NCI-H2196 treated with DMSO at 0.1 percent for 48 hours (cell line): ENCODE measurements around the gene KCTD18.

Source experiments
- DNase-seq: peaks from one replicate; lab custom pipeline; 2025; ENCODE audit not compliant: unreplicated experiment; lab: John Stamatoyannopoulos, UW

The KCTD18 gene

GRCh38 chr2:200509612-200510433 lies at the start of gene KCTD18:
TSS of gene KCTD18 (minus strand) at chr2:200510068. CDS start at chr2:200507016, 3,052 bp downstream.
- DNase-seq = peak; percentile 72

DNA sequence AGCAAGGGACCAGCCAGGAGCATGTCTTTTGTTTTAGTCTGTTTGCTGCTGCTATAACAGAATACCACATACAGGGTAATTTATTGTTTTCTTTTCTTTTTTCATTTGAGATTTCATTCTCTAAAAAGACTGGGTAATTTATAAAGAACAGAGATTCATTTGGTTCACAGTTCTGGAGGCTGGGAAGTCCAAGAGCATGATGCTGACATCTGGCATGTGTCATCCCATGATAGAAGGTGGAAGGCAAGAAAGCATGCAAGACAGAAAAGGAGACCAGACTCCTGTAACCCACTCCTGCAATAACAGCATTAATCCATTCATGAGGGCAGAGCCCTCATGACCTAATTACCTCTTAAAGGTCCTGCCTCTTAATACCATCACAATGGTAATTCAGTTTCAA lies 30.9 kb upstream of the KCTD18 start:
- DNase-seq = no peak

- DNase-seq = no peak
Observed at GRCh38 chr2:200538139-200538538, 28.3 kb upstream of the KCTD18 start.

DNA sequence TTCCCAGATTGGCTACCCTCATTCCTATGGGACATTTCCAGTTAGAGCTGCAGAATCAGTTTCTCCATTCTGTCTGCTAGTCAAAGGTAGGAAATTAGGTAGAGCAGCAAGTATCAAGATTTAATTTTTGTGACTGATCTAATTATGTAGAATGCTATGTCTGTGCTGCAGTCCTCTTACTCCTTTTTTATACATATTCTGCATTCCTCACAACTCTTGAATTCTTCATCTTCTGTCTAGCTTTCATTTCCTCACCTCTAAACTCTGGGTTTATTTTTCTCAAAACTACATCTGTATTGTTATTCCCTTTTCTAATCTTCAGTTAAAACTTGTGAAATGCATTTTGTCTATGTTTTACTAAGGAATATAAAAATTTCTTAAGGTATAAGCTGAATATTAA lies 24.7 kb upstream of the KCTD18 start:
- no peak for DNase-seq

DNA sequence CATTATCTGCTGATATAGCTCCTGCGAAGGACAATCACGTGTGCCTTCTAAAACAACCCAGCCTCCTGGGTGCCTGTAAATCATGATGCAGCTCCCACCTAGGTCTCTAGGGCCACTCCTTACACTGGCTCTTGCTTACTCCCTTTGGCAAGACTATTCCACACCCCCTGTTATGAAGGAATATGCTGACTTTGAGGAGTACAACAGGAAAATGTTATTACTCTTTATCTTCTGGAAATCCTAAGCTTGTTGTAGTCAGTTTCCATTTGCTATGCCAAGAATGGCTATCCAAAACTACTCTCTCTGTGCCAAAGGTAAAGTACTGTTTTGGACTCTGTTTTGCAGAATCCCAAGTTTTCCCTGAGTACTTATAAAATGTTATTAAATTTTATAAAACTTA lies 23.9 kb upstream of the KCTD18 start:
- no peak for DNase-seq

DNA sequence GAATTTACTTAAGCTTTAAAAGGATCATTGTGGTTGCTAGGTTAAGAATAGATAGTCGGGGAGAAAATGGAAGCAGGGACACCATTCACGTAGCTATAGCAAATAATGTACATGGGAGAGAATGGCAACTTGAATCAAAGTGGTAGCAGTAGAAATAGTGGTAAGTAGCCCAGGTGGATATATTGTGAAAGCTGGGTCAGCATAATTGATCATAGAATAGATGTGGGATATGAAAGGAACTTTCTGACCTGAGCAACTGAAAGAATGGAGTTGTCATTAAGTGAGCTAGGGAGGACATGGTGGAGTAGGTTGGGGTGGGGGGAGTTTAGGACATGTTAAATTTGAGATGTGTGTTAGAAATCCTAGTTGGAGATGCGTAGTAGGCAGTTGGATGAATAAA lies 18.4 kb upstream of the KCTD18 start:
- no peak for DNase-seq

- DNase-seq = peak; percentile 95
Observed at GRCh38 chr2:200525882-200526651, 16.2 kb upstream of the KCTD18 start, which contains the start of gene SGO2. TSS of gene SGO2 (plus strand) at chr2:200526207. CDS start at chr2:200532976, 6,769 bp downstream.

- DNase-seq = no peak
Observed at GRCh38 chr2:200525551-200525881, 15.6 kb upstream of the KCTD18 start.

- DNase-seq = no peak
Observed at GRCh38 chr2:200525066-200525465, 15.2 kb upstream of the KCTD18 start.

DNA sequence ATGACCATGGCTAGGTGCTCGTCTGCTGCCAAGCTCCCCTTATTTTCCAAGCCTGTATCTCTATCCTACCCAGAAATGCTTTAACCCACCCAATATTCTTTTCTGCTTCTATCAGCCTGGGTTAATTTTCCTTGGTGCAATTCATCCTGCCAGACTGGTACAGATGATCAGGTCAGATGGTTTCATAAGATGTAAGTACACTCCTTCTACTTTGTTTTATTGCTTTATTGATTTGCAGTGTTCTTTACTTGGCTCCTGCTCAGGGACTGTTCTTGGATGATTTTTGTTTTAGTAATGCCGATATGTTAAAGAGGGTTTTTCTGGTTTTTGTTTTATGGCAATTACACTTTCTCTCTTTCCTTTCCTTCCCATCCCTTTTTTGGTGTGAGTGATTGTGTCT lies 13.7 kb upstream of the KCTD18 start:
- DNase-seq = no peak

DNA sequence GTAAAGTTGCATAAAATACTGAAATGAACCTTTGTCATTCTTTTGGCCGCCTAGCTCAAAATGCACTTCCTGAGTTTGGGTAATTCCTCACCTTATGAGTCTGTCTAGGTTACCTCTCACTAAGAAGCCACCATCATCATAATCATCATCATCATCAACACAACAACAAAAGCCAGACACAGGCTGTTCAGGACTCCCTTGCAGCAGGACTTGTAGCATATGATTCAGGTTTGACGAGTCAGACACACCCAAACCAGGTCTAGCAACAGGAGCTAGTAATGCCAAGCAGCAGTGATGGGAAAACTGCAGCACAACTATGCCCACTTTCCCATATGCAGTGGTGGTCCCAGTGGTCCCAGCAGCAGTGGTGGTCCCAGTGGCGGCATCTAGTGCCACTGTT lies 13.3 kb upstream of the KCTD18 start:
- DNase-seq = no peak

DNA sequence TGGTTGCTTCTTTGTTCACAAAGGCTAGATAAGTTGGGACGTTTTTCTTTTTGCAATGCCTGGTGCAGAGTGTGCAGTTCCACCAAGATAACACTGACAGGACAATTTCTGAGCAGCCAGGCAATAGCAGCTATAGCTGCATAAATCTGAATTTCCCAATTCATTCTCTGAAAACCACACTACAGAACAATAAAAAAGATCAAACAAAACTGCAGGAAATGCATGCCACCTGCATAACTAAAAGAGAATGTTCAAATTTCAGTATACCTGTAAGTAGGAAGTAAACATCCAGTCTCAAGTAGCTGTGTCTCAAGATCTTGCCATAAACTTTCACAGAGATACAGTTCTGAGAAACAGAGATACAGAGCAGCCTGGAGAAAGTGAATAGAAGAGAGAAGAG lies 5.3 kb upstream of the KCTD18 start:
- no peak for DNase-seq

- DNase-seq = no peak
Observed at GRCh38 chr2:200509235-200509611, 645 bp downstream of the KCTD18 start.

GRCh38 chr2:200507179-200507578 lies 2.7 kb downstream of the KCTD18 start:
- DNase-seq = no peak

DNA sequence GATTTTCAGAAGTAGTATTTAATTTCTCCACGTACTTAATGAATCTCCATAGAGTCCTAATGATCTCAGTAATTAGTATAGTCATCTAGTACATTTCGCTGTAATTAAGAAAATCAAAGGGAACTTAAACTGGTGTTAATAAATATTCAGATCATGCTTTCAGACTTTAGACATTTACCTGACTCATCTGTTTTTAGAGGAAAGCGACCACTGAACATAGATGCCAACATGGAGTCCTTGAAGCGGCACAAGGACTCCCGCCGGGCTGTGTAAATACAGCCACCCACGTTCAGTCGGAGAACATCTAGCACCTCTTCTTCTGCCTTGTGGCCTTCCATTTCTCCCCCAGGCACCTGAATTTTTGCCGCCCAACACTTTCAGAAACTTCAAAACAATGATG lies 3.2 kb downstream of the KCTD18 start:
- no peak for DNase-seq

GRCh38 chr2:200502196-200502595 lies 7.7 kb downstream of the KCTD18 start:
- DNase-seq = no peak

- DNase-seq = no peak
Observed at GRCh38 chr2:200498402-200499162, 11.3 kb downstream of the KCTD18 start.

DNA sequence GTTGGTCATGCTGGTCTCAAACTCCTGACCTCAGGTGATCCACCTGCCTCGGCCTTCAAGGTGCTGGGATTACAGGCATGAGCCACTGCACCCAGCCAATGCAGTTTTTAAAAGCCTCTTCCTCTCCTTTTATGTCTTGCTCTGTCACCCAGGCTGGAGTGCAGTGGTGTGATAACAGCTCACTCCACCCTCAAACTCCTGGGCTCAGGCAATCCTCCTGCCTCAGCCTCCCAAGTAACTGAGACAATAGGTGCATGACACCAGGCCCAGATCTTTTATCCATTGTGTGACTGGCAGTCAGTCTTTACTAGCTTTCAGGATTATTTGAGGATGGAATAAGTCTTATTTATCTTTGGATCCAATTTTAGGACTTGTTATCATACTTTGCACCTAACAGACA lies 13.2 kb downstream of the KCTD18 start:
- DNase-seq = no peak

DNA sequence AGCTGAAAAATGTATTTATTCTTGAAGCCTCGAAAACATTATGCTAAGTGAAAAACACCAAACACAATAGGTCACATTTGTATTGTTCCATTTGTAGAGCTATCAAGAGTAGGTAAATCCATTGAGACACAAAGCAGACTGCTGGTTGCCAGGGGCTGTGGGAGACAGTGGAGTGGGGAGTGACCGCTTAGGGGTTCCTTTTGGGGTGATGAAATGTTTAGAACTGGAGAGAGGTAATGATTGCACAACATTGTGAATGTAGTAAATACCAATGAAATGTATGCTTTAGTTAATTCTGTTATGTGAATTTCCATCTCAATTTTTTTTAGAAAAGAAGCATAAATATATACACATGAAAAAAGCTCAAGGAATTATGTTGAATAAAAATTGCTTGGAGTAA lies 15.8 kb downstream of the KCTD18 start:
- DNase-seq = no peak

DNA sequence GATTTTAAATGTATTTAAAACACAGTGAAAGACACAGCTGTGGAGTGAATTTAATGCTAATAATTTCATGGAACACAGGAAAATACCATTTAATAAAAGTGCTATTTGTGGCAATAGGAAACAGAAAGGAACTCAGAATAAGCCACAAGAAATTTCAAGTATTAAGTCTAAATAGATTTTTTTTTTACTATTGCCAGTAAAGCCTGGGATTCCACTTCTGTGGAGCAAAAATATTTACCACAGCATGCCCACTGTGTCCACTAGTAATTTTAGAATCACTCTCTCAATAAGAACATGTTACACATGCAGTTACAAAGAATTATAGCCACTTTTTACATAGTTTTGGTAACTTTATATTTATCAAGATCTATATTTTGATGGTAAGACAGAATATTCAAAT lies 17.2 kb downstream of the KCTD18 start:
- no peak for DNase-seq

DNA sequence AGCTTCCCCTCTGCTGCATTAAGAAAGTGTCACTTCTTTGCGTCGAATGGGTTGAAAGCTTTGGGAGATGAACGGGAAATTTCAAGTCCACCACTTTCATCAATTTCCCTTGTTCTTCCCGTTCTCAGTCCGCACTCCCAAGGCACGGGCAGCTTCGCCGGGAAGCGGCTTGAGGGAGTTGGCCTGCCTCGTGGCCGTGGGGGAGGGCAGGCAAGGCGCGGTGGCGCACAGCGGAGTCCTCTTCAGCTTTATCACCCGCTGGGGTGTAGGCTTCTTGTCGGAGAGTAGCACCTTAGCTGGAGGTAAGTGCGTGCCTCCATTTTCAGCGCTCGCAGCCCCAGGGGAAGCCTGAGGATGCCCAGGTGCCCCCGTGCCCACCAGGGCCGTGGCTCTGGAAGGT lies 19.9 kb downstream of the KCTD18 start:
- DNase-seq = no peak

GRCh38 chr2:200488169-200488568 lies 21.7 kb downstream of the KCTD18 start:
- no peak for DNase-seq
